CD4-positive, alpha-beta T cell treated with Interleukin-15 for 4 hours (primary cell): ENCODE measurements around the gene UGGT1.
A peak's percentile ranks its signal among the peaks of the same experiment; 100 is the strongest.

Experiments used
- DNase-seq: peaks from one replicate; pipeline ENCODE4 v3.0.0-alpha.2; 2020; ENCODE audit warnings: low spot score

Gene UGGT1

GRCh38 chr2:128219891-128220290, 128.9 kb downstream of the UGGT1 start:
- DNase-seq, result no peak

- no peak for DNase-seq
These were observed 136.9 kb downstream of the UGGT1 start for GRCh38 chr2:128227862-128228261.

GRCh38 chr2:128228894-128229293, 137.9 kb downstream of the UGGT1 start:
- no peak for DNase-seq

GRCh38 chr2:128232965-128233789, 142.2 kb downstream of the UGGT1 start:
- DNase-seq, result peak; percentile 76

GRCh38 chr2:128233790-128234395, 142.9 kb downstream of the UGGT1 start:
- no peak for DNase-seq

GRCh38 chr2:128234613-128235012, 143.6 kb downstream of the UGGT1 start:
- no peak for DNase-seq

- DNase-seq, result no peak
These were observed 144.6 kb downstream of the UGGT1 start for GRCh38 chr2:128235581-128235980.

GRCh38 chr2:128236491-128237035, 145.6 kb downstream of the UGGT1 start:
- DNase-seq, result no peak

GRCh38 chr2:128237081-128237534, 146.1 kb downstream of the UGGT1 start:
- no peak for DNase-seq

GRCh38 chr2:128237911-128238697, 147.1 kb downstream of the UGGT1 start:
- no peak for DNase-seq

- DNase-seq, result no peak
These were observed 150.9 kb downstream of the UGGT1 start for GRCh38 chr2:128241896-128242295.
